ENCODE results near the gene CACNG6.

DNA sequence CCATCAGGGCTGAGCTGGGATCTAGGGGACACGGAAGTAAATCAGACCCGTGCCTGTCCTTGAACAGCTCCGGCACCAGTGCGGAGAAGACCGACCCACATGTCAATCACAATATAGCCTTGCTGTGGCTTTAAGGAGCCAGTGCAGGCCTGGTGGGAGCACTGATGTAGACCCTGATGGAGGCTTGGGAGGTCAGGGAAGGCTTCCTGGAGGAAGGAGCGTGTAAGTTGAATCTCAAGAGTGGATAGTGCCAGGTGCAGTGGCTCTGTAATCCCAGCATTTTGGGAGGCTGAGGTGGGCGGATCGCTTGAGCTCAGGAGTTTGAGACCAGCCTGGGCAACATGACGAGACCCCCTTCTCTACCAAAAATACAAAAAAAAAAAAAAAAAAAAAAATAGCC is 39.5 kb upstream of the CACNG6 start:
- TF ChIP-seq CTCF (IDR thresholded peaks at IDR 0.05) (no peak), POLR2A (IDR thresholded peaks at IDR 0.05) (no peak), POLR2AphosphoS5 (IDR thresholded peaks at IDR 0.05) (no peak)

Measured in breast epithelium (tissue), 3 donors.